Measurements from ENCODE around the gene LRCH2.
"Not testable (repeated sequence)": the region's sequence is repeated elsewhere in the genome, so short reads cannot be mapped to it uniquely, and the experiment has no call there.

LRCH2 gene

GRCh38 chrX:115233497-115234455 is at the start of gene LRCH2:
LRCH2 (minus strand) TSS chrX:115234096; CDS start chrX:115234041, 55 bp downstream.
- DNase-seq (ENCODE audit: low read depth): peak; percentile 26

GRCh38 chrX:115269051-115269683 is 35.3 kb upstream of the LRCH2 start:
- no peak for DNase-seq (ENCODE audit: low read depth)

GRCh38 chrX:115268421-115268820 is 34.5 kb upstream of the LRCH2 start:
- DNase-seq (ENCODE audit: low read depth): no peak

- no peak for DNase-seq (ENCODE audit: low read depth)
Observed at GRCh38 chrX:115266300-115266699, 32.4 kb upstream of the LRCH2 start.

- no peak for DNase-seq (ENCODE audit: low read depth)
Observed at GRCh38 chrX:115264009-115264408, 30.1 kb upstream of the LRCH2 start.

GRCh38 chrX:115261148-115261547 is 27.3 kb upstream of the LRCH2 start:
- no peak for DNase-seq (ENCODE audit: low read depth)

GRCh38 chrX:115260330-115260729 is 26.4 kb upstream of the LRCH2 start:
- no peak for DNase-seq (ENCODE audit: low read depth)

- DNase-seq (ENCODE audit: low read depth): no peak
Observed at GRCh38 chrX:115259238-115259875, 25.5 kb upstream of the LRCH2 start.

- DNase-seq (ENCODE audit: low read depth): no peak
Observed at GRCh38 chrX:115257711-115258110, 23.8 kb upstream of the LRCH2 start.

GRCh38 chrX:115255003-115255402 is 21.1 kb upstream of the LRCH2 start:
- DNase-seq (ENCODE audit: low read depth): no peak

- no peak for DNase-seq (ENCODE audit: low read depth)
Observed at GRCh38 chrX:115251458-115252233, 17.8 kb upstream of the LRCH2 start.

- no peak for DNase-seq (ENCODE audit: low read depth)
Observed at GRCh38 chrX:115237056-115237455, 3.2 kb upstream of the LRCH2 start.

GRCh38 chrX:115236560-115236959 is 2.7 kb upstream of the LRCH2 start:
- no peak for DNase-seq (ENCODE audit: low read depth)

- DNase-seq (ENCODE audit: low read depth): no peak
Observed at GRCh38 chrX:115234461-115234860, 565 bp upstream of the LRCH2 start.

GRCh38 chrX:115232933-115233496 is 881 bp downstream of the LRCH2 start:
- DNase-seq (ENCODE audit: low read depth): no peak

- no peak for DNase-seq (ENCODE audit: low read depth)
Observed at GRCh38 chrX:115229337-115230003, 4.4 kb downstream of the LRCH2 start.

- peak; percentile 10 for DNase-seq (ENCODE audit: low read depth)
Observed at GRCh38 chrX:115226929-115227328, 7.0 kb downstream of the LRCH2 start.

GRCh38 chrX:115217346-115217745 is 16.6 kb downstream of the LRCH2 start:
- DNase-seq (ENCODE audit: low read depth): not testable (repeated sequence)

GRCh38 chrX:115214605-115215004 is 19.3 kb downstream of the LRCH2 start:
- no peak for DNase-seq (ENCODE audit: low read depth)

- DNase-seq (ENCODE audit: low read depth): no peak
Observed at GRCh38 chrX:115214151-115214550, 19.7 kb downstream of the LRCH2 start.

- not testable (repeated sequence) for DNase-seq (ENCODE audit: low read depth)
Observed at GRCh38 chrX:115209547-115209946, 24.3 kb downstream of the LRCH2 start.
